GM10248 (cell line): ENCODE measurements around the gene DCLK3.

Experiments
- CTCF ChIA-PET: fragments of 300-600 bp; sonication (Branson Sonifier 250); formaldehyde crosslinking; extraction: SDS; loops from one replicate; lab custom pipeline; 2021; ENCODE audit warnings: antibody characterized with exemption; lab: Yijun Ruan, JAX
- POLR2A ChIA-PET: fragments of 350-650 bp; sonication (Branson Sonifier 250); formaldehyde crosslinking; extraction: SDS; loops from one replicate; lab custom pipeline; 2020; ENCODE audit warnings: antibody characterized with exemption; lab: Yijun Ruan, JAX
- DNase-seq: peaks from one replicate; pipeline ENCODE4 v3.0.0; 2012; ENCODE audit errors: extremely low spot score
- CTCF ChIP-seq: IDR thresholded peaks from 2 replicates; pipeline ENCODE4 v1.5.1; 2012; ENCODE audit warnings: mild to moderate bottlenecking, low read depth; ENCODE audit errors: extremely low read depth, missing control alignments, control extremely low read depth

The DCLK3 gene

GRCh38 chr3:36763850-36764703, at the start of gene DCLK3:
DCLK3 (minus strand) TSS chr3:36764553; CDS start chr3:36764263, 290 bp downstream.
- no peak for DNase-seq
- CTCF ChIA-PET = interaction anchor here (1.2 kb wide), 1 partner anchor 195 kb away, joined by 4 read pairs; no protein-coding TSS in a partner anchor
- TF ChIP-seq CTCF = no peak
- POLR2A ChIA-PET = no interaction called here

- no peak for DNase-seq
- CTCF ChIA-PET = interaction anchor here (1.4 kb wide), 1 partner anchor 35 kb away, joined by 3 read pairs; no protein-coding TSS in a partner anchor
- no peak for TF ChIP-seq CTCF
- POLR2A ChIA-PET = no interaction called here
Measured at GRCh38 chr3:36813305-36813704, 49.0 kb upstream of the DCLK3 start.

GRCh38 chr3:36812240-36812639, 47.9 kb upstream of the DCLK3 start:
- CTCF ChIA-PET = interaction anchor here (1.7 kb wide), 1 partner anchor 21 kb away, joined by 5 read pairs; no protein-coding TSS in a partner anchor
- no peak for TF ChIP-seq CTCF
- no peak for DNase-seq
- POLR2A ChIA-PET = no interaction called here

- no peak for DNase-seq
- no peak for TF ChIP-seq CTCF
- POLR2A ChIA-PET = no interaction called here
- CTCF ChIA-PET = interaction anchor here (1.2 to 1.7 kb wide), 3 partner anchors 8 to 46 kb away, joined by 3 to 5 read pairs (median 3); no protein-coding TSS in a partner anchor
Measured at GRCh38 chr3:36811768-36812167, 47.4 kb upstream of the DCLK3 start.

GRCh38 chr3:36804295-36805055, 40.1 kb upstream of the DCLK3 start:
- POLR2A ChIA-PET = no interaction called here
- no peak for TF ChIP-seq CTCF
- no peak for DNase-seq
- CTCF ChIA-PET = interaction anchor here (0.8 to 1.8 kb wide), 3 partner anchors 10 to 65 kb away, joined by 3 to 4 read pairs (median 3); no protein-coding TSS in a partner anchor
